Muscle of back (tissue), 11 donors: ENCODE measurements around the gene NKAIN4. TPM values are rescaled to one million over a fixed set of nuclear protein-coding genes. Genes with fewer than 3 reads are reported as not detected.
"Not testable (repeated sequence)": the region's sequence is repeated elsewhere in the genome, so short reads cannot be mapped to it uniquely, and the experiment has no call there.

Experiments
- DNase-seq, 3 donors: peaks; one replicate each; pipeline versions ENCODE4 v3.0.0 to v3.0.0-alpha.2; 2013
- polyA plus RNA-seq, 10 donors: library from polyadenylated mRNA; unstranded; fragments of 120-200 nt; gene quantifications; one replicate each; pipeline ENCODE4 v1.2.1, GENCODE V29; 2013; ENCODE audit not compliant: insufficient read length in 10 of 10

Gene NKAIN4
- polyA plus RNA-seq, 10 donors: 18.3 to 37.7 (median 25.6) TPM

GRCh38 chr20:63259734-63260460, 5.6 kb upstream of the NKAIN4 start:
- no peak for DNase-seq

- peak in 2 of 3 donors; percentile 71 to 90 for DNase-seq
Observed at GRCh38 chr20:63258781-63259180, 4.5 kb upstream of the NKAIN4 start.

- DNase-seq: no peak
Observed at GRCh38 chr20:63257629-63258028, 3.4 kb upstream of the NKAIN4 start.

- no peak for DNase-seq
Observed at GRCh38 chr20:63256954-63257353, 2.7 kb upstream of the NKAIN4 start.

DNA sequence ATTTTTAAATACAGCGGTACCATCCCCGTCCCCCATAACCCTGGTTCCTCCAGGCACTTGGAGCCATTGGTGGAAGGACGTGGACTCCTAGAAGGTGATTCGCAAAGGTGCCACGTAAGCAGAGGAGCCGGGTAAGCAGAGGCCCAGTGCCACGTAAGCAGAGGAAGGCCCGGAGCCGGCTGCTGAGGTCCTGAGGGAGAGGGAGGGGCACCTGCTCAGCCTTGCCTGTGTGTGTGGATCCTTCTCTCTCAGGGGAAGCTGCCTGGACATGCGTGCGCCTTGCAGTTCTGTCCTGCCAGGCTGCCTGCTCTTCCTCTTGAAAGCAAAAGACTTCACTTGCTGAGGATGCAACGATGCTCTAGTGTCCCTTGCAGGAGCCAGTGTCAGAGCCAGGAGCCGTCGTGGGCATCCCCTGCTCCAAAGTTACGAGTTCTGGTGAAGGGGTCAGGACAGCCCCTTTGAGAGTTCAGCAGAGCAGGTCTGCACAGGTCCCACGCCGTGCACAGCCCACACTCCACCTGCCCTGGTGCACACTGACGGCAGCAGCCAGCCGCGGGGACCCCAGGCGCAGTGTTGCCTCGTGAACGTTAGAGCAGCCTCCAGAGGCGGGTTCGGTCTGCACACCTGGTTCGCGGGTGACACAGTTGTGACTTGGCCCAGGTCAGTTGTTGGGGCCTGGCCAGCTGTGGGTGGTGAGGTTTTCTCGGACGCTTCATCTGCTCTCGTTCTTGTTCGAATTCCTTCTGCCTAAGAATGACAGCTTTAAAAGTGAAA, 1.9 kb upstream of the NKAIN4 start:
- DNase-seq: no peak

DNA sequence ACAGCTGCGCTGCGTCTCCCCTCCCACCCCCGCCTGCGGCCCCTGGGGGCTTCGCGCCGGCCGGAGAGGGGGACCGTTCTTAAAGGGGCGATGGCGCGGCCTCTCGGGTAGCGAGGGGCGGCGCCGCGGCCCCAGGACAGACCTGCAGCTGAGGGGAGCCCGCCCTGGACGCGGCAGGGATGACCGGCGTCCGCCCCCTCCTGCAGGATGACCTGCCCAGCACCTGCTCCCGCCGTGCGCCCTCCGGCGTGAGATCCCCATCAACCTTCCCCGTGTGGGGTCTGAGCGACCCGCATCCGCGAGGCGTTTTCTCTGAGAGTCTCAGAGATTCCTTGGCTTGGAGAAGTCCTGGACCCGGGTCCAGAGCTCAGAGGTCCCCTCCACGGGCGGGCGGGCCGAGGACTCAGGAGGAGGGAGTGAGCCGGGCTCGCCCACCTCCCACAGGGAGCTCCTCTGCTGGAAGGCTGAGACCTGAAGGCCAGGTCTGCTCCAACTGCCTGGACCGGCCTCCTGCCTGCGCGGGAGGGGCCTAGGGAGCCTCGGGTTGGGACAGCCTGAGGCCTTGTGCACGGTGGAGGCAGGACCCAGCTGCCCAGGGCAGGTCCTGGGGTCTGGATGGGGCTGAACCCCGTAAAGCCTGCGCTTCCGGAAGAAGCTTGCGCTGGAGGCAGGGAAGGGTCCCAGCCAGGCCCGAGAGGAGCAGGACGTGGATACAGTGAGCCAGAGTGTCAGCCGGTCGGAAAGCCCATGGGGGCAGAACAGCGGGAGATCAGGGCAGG, 532 bp upstream of the NKAIN4 start:
- DNase-seq: peak in 1 of 3 donors; percentile 77

GRCh38 chr20:63253438-63254231, 628 bp downstream of the NKAIN4 start:
- peak in 2 of 3 donors; percentile 51 to 84 for DNase-seq

- DNase-seq: no peak
Observed at GRCh38 chr20:63253065-63253437, 1.2 kb downstream of the NKAIN4 start.

- no peak for DNase-seq
Observed at GRCh38 chr20:63252284-63252711, 2.0 kb downstream of the NKAIN4 start.

GRCh38 chr20:63251350-63251749, 2.9 kb downstream of the NKAIN4 start:
- not testable (repeated sequence) for DNase-seq

DNA sequence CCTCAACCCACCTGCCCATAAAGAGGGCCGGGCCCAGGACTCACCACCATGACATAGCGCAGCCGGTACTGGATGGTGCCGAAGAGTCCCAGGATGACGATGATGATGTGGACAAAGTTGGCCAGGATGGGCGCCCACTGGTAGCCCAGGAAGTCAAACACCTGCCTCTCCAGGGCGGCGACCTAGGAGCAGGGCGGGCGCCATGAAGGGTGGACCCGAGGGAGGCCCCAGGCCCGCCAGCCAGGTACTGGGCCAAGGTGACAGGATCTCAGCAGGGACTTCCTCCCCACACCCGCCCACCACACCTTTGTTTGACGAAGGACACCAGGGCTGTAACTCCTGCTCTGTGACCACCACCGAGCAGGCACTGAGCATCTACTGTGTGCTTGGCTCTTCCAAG, 4.4 kb downstream of the NKAIN4 start:
- no peak for DNase-seq

GRCh38 chr20:63248835-63249591, 5.2 kb downstream of the NKAIN4 start:
- DNase-seq: no peak

GRCh38 chr20:63247671-63248228, 6.5 kb downstream of the NKAIN4 start:
- DNase-seq: no peak

DNA sequence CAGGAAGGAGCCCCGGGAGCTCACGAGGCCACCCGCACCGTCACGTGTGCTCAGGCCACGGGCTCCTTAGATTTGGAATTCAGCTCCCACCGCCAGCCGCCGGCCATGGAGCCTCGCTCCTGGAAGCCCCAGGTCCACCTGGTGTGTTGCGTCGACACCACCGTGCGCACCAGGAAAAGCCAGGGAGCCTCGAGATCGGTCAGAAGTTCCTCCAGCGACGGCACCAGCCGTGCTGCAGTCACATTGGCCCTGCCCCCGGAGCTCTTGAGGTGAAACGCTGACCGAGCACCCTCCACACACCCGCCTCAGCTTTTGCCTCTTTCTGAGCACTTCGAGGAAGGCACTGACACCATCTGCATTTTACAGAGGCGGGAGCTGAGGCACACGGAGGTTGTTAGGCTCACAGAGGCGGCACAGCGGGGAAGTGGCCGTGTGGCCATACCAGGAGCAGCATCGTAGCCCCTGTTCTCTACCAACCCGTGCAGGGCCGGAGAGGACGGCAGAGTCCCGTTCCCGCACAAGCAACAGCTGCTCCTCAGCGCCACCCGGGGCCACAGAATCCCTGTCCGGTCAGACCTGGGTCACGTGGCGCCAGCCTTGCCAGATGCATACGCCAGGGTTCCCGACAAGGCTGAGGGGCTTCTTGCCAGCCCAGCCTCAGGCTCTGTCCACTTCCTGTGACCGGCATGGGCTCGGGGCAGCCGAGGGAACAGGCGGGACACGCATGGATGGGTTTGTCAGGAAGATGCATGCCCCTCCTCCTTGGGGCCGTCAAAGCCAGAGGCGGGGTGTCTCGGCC, 7.6 kb downstream of the NKAIN4 start:
- DNase-seq: no peak

DNA sequence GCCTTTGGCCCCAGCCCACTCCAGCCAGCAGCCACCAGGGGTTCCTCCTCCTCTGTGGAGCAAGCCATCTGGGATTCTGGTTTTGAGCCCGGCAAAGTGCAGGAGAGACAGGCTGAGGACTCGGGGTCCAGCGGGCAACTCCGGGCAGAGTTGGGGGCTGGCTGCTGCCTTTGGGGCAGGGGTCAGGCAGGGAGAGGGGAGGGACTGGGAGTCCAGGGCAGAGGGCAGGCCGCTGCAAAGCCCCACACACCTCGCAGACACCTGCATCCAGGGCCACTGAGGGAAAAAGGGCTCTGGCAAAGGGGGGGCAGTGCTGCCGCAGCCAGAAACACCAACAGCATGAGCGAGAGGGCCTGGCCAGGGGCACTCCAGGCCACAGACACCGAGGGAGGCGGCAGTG, 9.8 kb downstream of the NKAIN4 start:
- no peak for DNase-seq

DNA sequence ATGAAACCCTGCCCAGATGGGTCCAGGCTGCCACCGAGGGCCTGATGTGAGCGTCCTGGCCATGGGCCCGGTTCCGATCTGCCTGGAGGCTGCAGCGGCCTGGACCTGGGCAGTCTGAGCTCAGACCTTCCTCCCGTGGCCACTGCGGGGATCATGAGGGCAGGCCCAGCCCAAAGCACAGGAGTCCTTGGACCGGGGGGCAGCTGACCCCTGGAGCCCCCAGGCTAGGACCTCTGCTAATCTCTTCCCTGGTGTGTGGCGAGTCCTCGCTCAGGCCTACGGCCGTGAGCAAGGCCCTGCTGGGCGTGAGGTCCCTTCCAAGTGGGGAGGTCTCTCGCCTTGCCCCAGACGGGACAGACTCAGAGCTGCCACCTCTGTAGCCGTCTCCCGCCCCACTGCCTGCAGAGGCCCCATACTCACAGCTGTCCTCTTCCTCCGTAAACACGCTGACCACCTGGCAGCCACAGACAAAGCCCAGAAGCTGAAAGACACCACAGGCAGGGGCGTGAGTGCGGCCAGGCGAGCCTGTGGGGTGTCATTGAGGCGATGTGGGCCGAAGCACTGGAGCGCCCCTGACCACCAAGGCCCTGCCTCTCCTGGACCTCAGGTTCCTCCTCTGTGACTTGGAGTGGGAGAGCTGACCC, 10.5 kb downstream of the NKAIN4 start:
- DNase-seq: no peak

DNA sequence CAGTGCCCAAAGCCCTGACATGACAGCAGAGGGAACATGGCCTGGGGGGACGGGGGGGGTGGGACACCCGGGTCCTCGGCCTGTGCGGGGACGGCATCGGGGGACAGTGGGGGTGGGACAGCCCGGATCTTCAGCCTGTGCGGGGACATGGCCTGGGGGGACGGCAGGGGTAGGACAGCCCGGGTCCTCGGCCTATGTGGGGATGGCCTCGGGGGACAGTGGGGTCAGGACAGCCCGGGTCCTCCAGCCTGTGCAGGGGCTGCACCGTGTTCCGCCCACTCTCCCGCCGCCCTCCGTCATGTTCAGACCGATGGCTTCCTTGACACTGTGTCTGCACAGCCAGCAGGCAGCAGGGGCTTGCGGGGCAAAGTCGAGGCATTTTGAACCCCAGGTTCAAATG, 11.5 kb downstream of the NKAIN4 start:
- DNase-seq: no peak

- DNase-seq: no peak
Observed at GRCh38 chr20:63241272-63241671, 13.0 kb downstream of the NKAIN4 start.

DNA sequence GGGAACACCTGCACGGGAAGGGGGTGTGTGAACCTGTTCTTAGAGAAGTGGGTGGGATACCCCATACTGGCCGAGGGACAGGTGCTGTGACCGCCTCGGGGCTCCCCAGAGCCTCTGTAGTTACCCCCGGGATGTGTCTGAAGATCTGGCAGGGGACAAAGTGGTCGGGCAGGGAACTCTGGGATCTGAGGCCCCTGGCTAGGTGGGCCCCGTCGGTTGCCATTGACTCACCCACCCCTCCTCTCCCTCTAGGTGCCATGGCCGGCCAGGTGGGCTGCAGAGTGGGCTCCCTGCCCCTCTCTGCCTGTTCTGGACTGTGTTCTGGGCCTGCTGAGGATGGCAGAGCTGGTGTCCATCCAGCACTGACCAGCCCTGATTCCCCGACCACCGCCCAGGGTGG, 14.3 kb downstream of the NKAIN4 start:
- no peak for DNase-seq
